IMR-90 (cell line): ENCODE data around the gene HAGH. TPM values are rescaled to one million over a fixed set of nuclear protein-coding genes. Genes with fewer than 3 reads are reported as not detected.

Source experiments
- ATAC-seq: fragments of 200-7000 bp; cut with Tn5 transposase; 2 replicates; pipeline ENCODE4 v1.9.1; 2020; ENCODE audit warnings: low read depth, mild to moderate bottlenecking, moderate library complexity
- BruUV-seq: library from RNA; stranded (reverse); fragments of 400-500 nt; replicated peaks from 2 replicates; lab custom pipeline; 2021; lab: Mats Ljungman, UMichigan
- CTCF ChIA-PET: fragments of 300-600 bp; formaldehyde crosslinking; extraction: SDS; loops from one replicate; lab custom pipeline; 2021; ENCODE audit warnings: antibody characterized with exemption; lab: Yijun Ruan, JAX
- POLR2A ChIA-PET: fragments of 300-600 bp; sonication (Branson Sonifier 250); formaldehyde crosslinking; loops from one replicate; lab custom pipeline; 2022; ENCODE audit warnings: antibody characterized with exemption; ENCODE audit not compliant: unreplicated experiment; lab: Charles Lee
- DNase-seq: peaks from one replicate; pipeline ENCODE4 v3.0.0; 2013
- H2AFZ ChIP-seq: replicated peaks from 2 replicates; pipeline ENCODE3; 2013; ENCODE audit warnings: low read length, mild to moderate bottlenecking; ENCODE audit not compliant: poor library complexity
- H2AK5ac ChIP-seq: 2 replicates; pipeline ENCODE4 v1.6.1; 2013; ENCODE audit warnings: low read depth, low read length, inconsistent platforms
- H2AK9ac ChIP-seq: replicated peaks from 2 replicates; pipeline ENCODE3; 2013; ENCODE audit warnings: mild to moderate bottlenecking, low read depth, low read length, moderate library complexity; ENCODE audit not compliant: poor library complexity
- H2BK120ac ChIP-seq: 2 replicates; pipeline ENCODE4 v1.6.1; 2013; ENCODE audit warnings: low read depth, low read length, inconsistent platforms
- H2BK15ac ChIP-seq: 3 replicates; pipeline ENCODE4 v1.6.1; 2013; ENCODE audit warnings: low read depth, low read length, inconsistent platforms
- H2BK20ac ChIP-seq: 2 replicates; pipeline ENCODE4 v1.6.1; 2013; ENCODE audit warnings: low read depth, mild to moderate bottlenecking, inconsistent platforms, low read length, moderate library complexity
- H2BK5ac ChIP-seq: 2 replicates; pipeline ENCODE4 v1.6.1; 2013; ENCODE audit warnings: mild to moderate bottlenecking, low read depth, low read length, inconsistent platforms; ENCODE audit not compliant: poor library complexity, severe bottlenecking
- H3K14ac ChIP-seq: replicated peaks from 2 replicates; pipeline ENCODE4 v1.6.1; 2013; ENCODE audit warnings: low read depth, low read length, inconsistent platforms
- H3K18ac ChIP-seq: 2 replicates; pipeline ENCODE4 v1.6.1; 2013; ENCODE audit warnings: low read depth, low read length, control low read depth
- H3K23ac ChIP-seq: 2 replicates; pipeline ENCODE4 v1.6.1; 2013; ENCODE audit warnings: low read depth, low read length, inconsistent platforms
- H3K27ac ChIP-seq: 2 replicates; pipeline ENCODE4 v1.5.1; 2013; ENCODE audit warnings: mild to moderate bottlenecking, control low read depth, low read length; ENCODE audit not compliant: insufficient read depth
- H3K27me3 ChIP-seq: 2 replicates; pipeline ENCODE4 v1.6.1; 2013; ENCODE audit warnings: low read length; ENCODE audit not compliant: control insufficient read depth, insufficient read depth
- H3K36me3 ChIP-seq: 2 replicates; pipeline ENCODE4 v1.6.1; 2013; ENCODE audit warnings: low read length, mixed read lengths; ENCODE audit not compliant: control insufficient read depth, insufficient read depth
- H3K4ac ChIP-seq: 2 replicates; pipeline ENCODE4 v1.6.1; 2013; ENCODE audit warnings: low read depth, low read length, inconsistent platforms
- H3K4me1 ChIP-seq: 2 replicates; pipeline ENCODE4 v1.6.1; 2013; ENCODE audit warnings: low read length, mixed read lengths; ENCODE audit not compliant: control insufficient read depth, insufficient read depth
- H3K4me2 ChIP-seq: 2 replicates; pipeline ENCODE4 v1.6.1; 2013; ENCODE audit warnings: low read depth, mild to moderate bottlenecking, control low read depth, low read length, moderate library complexity
- H3K4me3 ChIP-seq: 2 replicates; pipeline ENCODE4 v1.5.1; 2013; ENCODE audit warnings: low read depth, mild to moderate bottlenecking, control low read depth, low read length, moderate library complexity; ENCODE audit not compliant: insufficient read depth
- H3K56ac ChIP-seq: 2 replicates; pipeline ENCODE4 v1.6.1; 2013; ENCODE audit warnings: low read length, inconsistent platforms; ENCODE audit not compliant: insufficient read depth; ENCODE audit errors: extremely low read depth
- H3K79me1 ChIP-seq, 2 experiments: 2 replicates each; pipeline ENCODE4 v1.6.1; 2013; ENCODE audit warnings: low read length in 2 of 2, inconsistent platforms in 1 of 2, low read depth in 1 of 2
- H3K9ac ChIP-seq: 2 replicates; pipeline ENCODE4 v1.6.1; 2013; ENCODE audit warnings: low read depth, low read length, control low read depth
- H3K9me1 ChIP-seq: 2 replicates; pipeline ENCODE4 v1.6.1; 2013; ENCODE audit warnings: low read length, inconsistent platforms; ENCODE audit not compliant: insufficient read depth
- H3K9me3 ChIP-seq: 2 replicates; pipeline ENCODE4 v1.6.1; 2013; ENCODE audit warnings: low read length; ENCODE audit not compliant: control insufficient read depth, insufficient read depth
- H4K20me1 ChIP-seq: 2 replicates; pipeline ENCODE4 v1.6.1; 2013; ENCODE audit warnings: low read length, inconsistent platforms; ENCODE audit not compliant: insufficient read depth
- H4K5ac ChIP-seq: 2 replicates; pipeline ENCODE4 v1.6.1; 2013; ENCODE audit warnings: mild to moderate bottlenecking, low read depth, low read length, control low read depth
- H4K8ac ChIP-seq, 2 experiments: 2 replicates each; pipeline ENCODE4 v1.6.1; 2013; ENCODE audit warnings: low read depth in 2 of 2, low read length in 2 of 2, control low read depth in 1 of 2, inconsistent platforms in 1 of 2
- H4K91ac ChIP-seq: 2 replicates; pipeline ENCODE4 v1.6.1; 2013; ENCODE audit warnings: low read depth, low read length, inconsistent platforms; ENCODE audit not compliant: insufficient read depth
- BHLHE40 ChIP-seq: fragments of 150-350 bp; IDR thresholded peaks from 2 replicates; pipeline ENCODE4 v1.6.1; 2016; ENCODE audit warnings: mild to moderate bottlenecking, low read depth, low read length
- CEBPB ChIP-seq: IDR thresholded peaks from 2 replicates; pipeline ENCODE4 v1.6.1; 2012; ENCODE audit warnings: low read depth, low read length, improper control_type of control experiment
- CHD1 ChIP-seq: IDR thresholded peaks from 2 replicates; pipeline ENCODE4 v1.6.1; 2012; ENCODE audit warnings: low read depth, low read length, improper control_type of control experiment
- CTCF ChIP-seq: conservative IDR thresholded peaks from 2 replicates; pipeline ENCODE4 v1.5.1; 2012; ENCODE audit warnings: mild to moderate bottlenecking, low read depth, low read length, improper control_type of control experiment
- FOS ChIP-seq: fragments of 150-350 bp; IDR thresholded peaks from 2 replicates; pipeline ENCODE4 v1.6.1; 2016; ENCODE audit warnings: low read depth, low read length
- MAFK ChIP-seq: IDR thresholded peaks from 2 replicates; pipeline ENCODE4 v1.6.1; 2012; ENCODE audit warnings: low read depth, low read length, improper control_type of control experiment
- MAZ ChIP-seq: IDR thresholded peaks from 2 replicates; pipeline ENCODE4 v1.6.1; 2012; ENCODE audit warnings: low read depth, mild to moderate bottlenecking, low read length, improper control_type of control experiment, moderate library complexity, borderline replicate concordance
- MXI1 ChIP-seq: IDR thresholded peaks from 2 replicates; pipeline ENCODE4 v1.6.1; 2012; ENCODE audit warnings: low read depth, mild to moderate bottlenecking, low read length, moderate library complexity, borderline replicate concordance
- NFE2L2 ChIP-seq: fragments of 150-350 bp; IDR thresholded peaks from 2 replicates; pipeline ENCODE4 v1.6.1; 2016; ENCODE audit warnings: low read depth, mild to moderate bottlenecking, low read length
- POLR2A ChIP-seq: IDR thresholded peaks from 2 replicates; pipeline ENCODE4 v1.6.1; 2012; ENCODE audit warnings: mild to moderate bottlenecking, low read depth, low read length
- RAD21 ChIP-seq: IDR thresholded peaks from 2 replicates; pipeline ENCODE4 v1.6.1; 2012; ENCODE audit warnings: low read length, improper control_type of control experiment
- RCOR1 ChIP-seq: IDR thresholded peaks from 2 replicates; pipeline ENCODE4 v1.6.1; 2012; ENCODE audit warnings: mild to moderate bottlenecking, low read length, improper control_type of control experiment; ENCODE audit not compliant: insufficient replicate concordance
- RFX5 ChIP-seq: IDR thresholded peaks from 2 replicates; pipeline ENCODE4 v1.8.0; 2012; ENCODE audit warnings: low read depth, mild to moderate bottlenecking, low read length, moderate library complexity
- SMC3 ChIP-seq: fragments of 150-350 bp; IDR thresholded peaks from 2 replicates; pipeline ENCODE4 v1.6.1; 2016; ENCODE audit warnings: low read depth, mild to moderate bottlenecking, antibody characterized with exemption, low read length, moderate library complexity
- USF2 ChIP-seq: fragments of 150-350 bp; IDR thresholded peaks from 2 replicates; pipeline ENCODE4 v1.6.1; 2017; ENCODE audit warnings: mild to moderate bottlenecking, antibody characterized with exemption, low read length, low read depth
- WGBS, 2 experiments: methylation state at CpG; one replicate each; pipeline versions ENCODE4 v1.1.5 to v1.1.7; 2013; ENCODE audit warnings: missing lambda C conversion rate in 2 of 2; ENCODE audit not compliant: insufficient read length in 1 of 2; ENCODE audit errors: extremely low coverage in 2 of 2; 5-methylcytosine and 5-hydroxymethylcytosine counted together
- dilution Hi-C: fragments of 300-500 bp; cut with HindIII; formaldehyde crosslinking; loops from one replicate; pipeline ENCODE4 v1.14.3; 2018; ENCODE audit warnings: low sequenced_read_pairs; ENCODE audit not compliant: unreplicated experiment
- in situ Hi-C: fragments of 300-500 bp; cut with MboI; formaldehyde crosslinking; loops from 3 replicates; pipeline ENCODE4 v1.14.3; 2019; ENCODE audit warnings: low sequenced_read_pairs, inconsistent platforms, mixed read lengths
- intact Hi-C: fragments of 100-400 bp; cut with micrococcal nuclease; formaldehyde crosslinking; loops from 2 replicates; pipeline ENCODE4 v1.10.0; 2022
- polyA plus RNA-seq, 3 experiments: library from polyadenylated mRNA; depleted of rRNA; stranded (reverse); fragments of >200 nt; gene quantifications; 2 replicates each; pipeline ENCODE4 v1.2.3, GENCODE V29; 2012; ENCODE audit warnings: low replicate concordance in 1 of 3
- total RNA-seq: library from RNA; depleted of rRNA; stranded (reverse); fragments of >200 nt; gene quantifications from 2 replicates; pipeline ENCODE4 v1.2.3, GENCODE V29; 2012
- TF ChIP-seq, protein P1 (sequence below): fragments of 150-350 bp; IDR thresholded peaks from 2 replicates; pipeline ENCODE4 v1.6.1; 2016; ENCODE audit warnings: low read depth, mild to moderate bottlenecking, low read length, moderate library complexity, borderline replicate concordance

Gene HAGH
- total and polyA plus RNA-seq, 2 of the 4 experiments (the other 2 are of a cell fraction) = 30.8 to 52.2 TPM

- ChIA-PET POLR2A (no interaction called here), CTCF (no interaction called here)
- Histone ChIP-seq H3K56ac (no peak overlapping the region), H2BK20ac (no peak overlapping the region), H2BK15ac (no peak overlapping the region), H2AK5ac (no peak overlapping the region), H3K9me3 (no peaks in the 10 kb centered on the region), H3K4me2 (no peak overlapping the region), H3K27ac (no peak overlapping the region), H3K79me1 (peaks cover under 1 to 19% of the 10 kb centered on the region in 2 experiments; a peak in 2 of 4 replicates), H3K4me1 (no peaks in the 10 kb centered on the region), H3K9ac (no peak overlapping the region), H4K8ac (no peak overlapping the region), H4K5ac (no peak overlapping the region), H3K27me3 (no peaks in the 10 kb centered on the region), H3K23ac (no peak overlapping the region), H2BK5ac (no peak overlapping the region), H3K4ac (no peak overlapping the region), H2AFZ (no peak overlapping the region), H3K9me1 (no peaks in the 10 kb centered on the region), H4K91ac (no peak overlapping the region), H2AK9ac (no peak overlapping the region), H2BK120ac (no peak overlapping the region), H3K4me3 (no peak overlapping the region), H3K36me3 (peaks cover 66% of the 10 kb centered on the region), H3K18ac (no peak overlapping the region), H3K14ac (no peak overlapping the region), H4K20me1 (peaks cover 17% of the 10 kb centered on the region)
- TF ChIP-seq MAFK = no peak
- no peak for TF ChIP-seq POLR2A
- no peak for TF ChIP-seq CEBPB
- TF ChIP-seq SMC3 = no peak
- TF ChIP-seq CTCF = no peak
- no peak for TF ChIP-seq MAZ
- TF ChIP-seq RCOR1 = no peak
- TF ChIP-seq USF2 = no peak
- no peak for TF ChIP-seq BHLHE40
- no peak for TF ChIP-seq CHD1
- no peak for TF ChIP-seq NFE2L2
- no peak for TF ChIP-seq RFX5
- TF ChIP-seq RAD21 = no peak
- TF ChIP-seq, protein P1, sequence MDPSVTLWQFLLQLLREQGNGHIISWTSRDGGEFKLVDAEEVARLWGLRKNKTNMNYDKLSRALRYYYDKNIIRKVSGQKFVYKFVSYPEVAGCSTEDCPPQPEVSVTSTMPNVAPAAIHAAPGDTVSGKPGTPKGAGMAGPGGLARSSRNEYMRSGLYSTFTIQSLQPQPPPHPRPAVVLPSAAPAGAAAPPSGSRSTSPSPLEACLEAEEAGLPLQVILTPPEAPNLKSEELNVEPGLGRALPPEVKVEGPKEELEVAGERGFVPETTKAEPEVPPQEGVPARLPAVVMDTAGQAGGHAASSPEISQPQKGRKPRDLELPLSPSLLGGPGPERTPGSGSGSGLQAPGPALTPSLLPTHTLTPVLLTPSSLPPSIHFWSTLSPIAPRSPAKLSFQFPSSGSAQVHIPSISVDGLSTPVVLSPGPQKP = no peak
- TF ChIP-seq FOS = no peak
- TF ChIP-seq MXI1 = no peak
- intact Hi-C loops = no loop called here
- DNase-seq (no peak), ATAC-seq (no peak)
- in situ Hi-C loops = no loop called here
- BruUV-seq = no TSS peak
- dilution Hi-C loops = no loop called here
- 94% methylated on average over 11 of the region's 18 CpGs; no CpG with 5 or more reads in 1 of the 2 experiments for WGBS, 2 experiments
Measured at GRCh38 chr16:1766701-1767100, 59.9 kb downstream of the HAGH start.
